Hepatocyte (in vitro differentiated cells): ENCODE data around the gene STK32A. TPM values are rescaled to one million over a fixed set of nuclear protein-coding genes. Genes with fewer than 3 reads are reported as not detected.

ENCODE experiments used
- DNase-seq: peaks from one replicate; pipeline ENCODE4 v3.0.0-alpha.2; 2016; ENCODE audit warnings: low spot score
- H2AFZ ChIP-seq: fragments of 200-600 bp; sonication (generic); 2 replicates; pipeline ENCODE4 v1.6.0; 2016; ENCODE audit warnings: antibody characterized with exemption, mild to moderate bottlenecking
- H3K27ac ChIP-seq: fragments of 200-600 bp; sonication (generic); 2 replicates; pipeline ENCODE4 v1.5.1; 2016; ENCODE audit warnings: mild to moderate bottlenecking
- H3K27me3 ChIP-seq: fragments of 200-600 bp; sonication (generic); 2 replicates; pipeline ENCODE4 v1.6.1; 2016
- H3K36me3 ChIP-seq: fragments of 200-600 bp; sonication (generic); replicated peaks from 2 replicates; pipeline ENCODE4 v1.5.1; 2016; ENCODE audit warnings: low read depth; ENCODE audit not compliant: insufficient read depth
- H3K4me1 ChIP-seq: fragments of 200-600 bp; sonication (generic); 2 replicates; pipeline ENCODE4 v1.5.1; 2016; ENCODE audit warnings: mild to moderate bottlenecking, moderate library complexity; ENCODE audit not compliant: insufficient read depth
- H3K4me2 ChIP-seq: fragments of 200-600 bp; sonication (generic); 2 replicates; pipeline ENCODE4 v1.6.0; 2016
- H3K4me3 ChIP-seq: fragments of 200-600 bp; sonication (generic); 2 replicates; pipeline ENCODE4 v1.5.1; 2016; ENCODE audit warnings: mild to moderate bottlenecking
- H3K79me2 ChIP-seq: fragments of 200-600 bp; sonication (generic); 2 replicates; pipeline ENCODE4 v1.6.0; 2017; ENCODE audit warnings: mild to moderate bottlenecking
- H3K9me2 ChIP-seq: fragments of 200-600 bp; sonication (generic); replicated peaks from 2 replicates; pipeline ENCODE4 v1.6.0; 2017; ENCODE audit warnings: mild to moderate bottlenecking; ENCODE audit not compliant: insufficient read depth
- H3K9me3 ChIP-seq: fragments of 200-600 bp; sonication (generic); 2 replicates; pipeline ENCODE4 v1.5.1; 2016; ENCODE audit warnings: low read depth, mild to moderate bottlenecking
- H4K20me1 ChIP-seq: fragments of 200-600 bp; sonication (generic); 2 replicates; pipeline ENCODE4 v1.6.0; 2016; ENCODE audit warnings: mild to moderate bottlenecking; ENCODE audit not compliant: insufficient read depth, poor library complexity, severe bottlenecking
- CTCF ChIP-seq: fragments of 200-600 bp; sonication (generic); IDR thresholded peaks from 2 replicates; pipeline ENCODE4 v1.5.1; 2016; ENCODE audit warnings: antibody characterized with exemption, mild to moderate bottlenecking; ENCODE audit not compliant: poor library complexity
- EZH2 ChIP-seq: fragments of 200-600 bp; sonication (generic); IDR thresholded peaks from 2 replicates; pipeline ENCODE4 v1.6.1; 2016; ENCODE audit warnings: antibody characterized with exemption, mild to moderate bottlenecking, borderline replicate concordance
- EZH2phosphoT487 ChIP-seq: fragments of 200-600 bp; sonication (generic); IDR thresholded peaks from one replicate; pipeline ENCODE4 v1.6.1; 2018; ENCODE audit warnings: antibody characterized with exemption, mild to moderate bottlenecking, low read depth, moderate library complexity; ENCODE audit not compliant: unreplicated experiment, severe bottlenecking
- WGBS: methylation state at CpG from one replicate; pipeline ENCODE4 v1.1.6; 2016; ENCODE audit warnings: low lambda C conversion rate; ENCODE audit errors: missing lambda C conversion rate; 5-methylcytosine and 5-hydroxymethylcytosine counted together
- polyA plus RNA-seq: library from polyadenylated mRNA; unstranded; fragments of >200 nt; fragmentation: Nextera tagmentation; extraction: Ambion mirVana; gene quantifications from 2 replicates; pipeline ENCODE4 v1.2.1, GENCODE V29; 2016
- total RNA-seq: library from RNA; depleted of rRNA; stranded (reverse); fragments of >200 nt; gene quantifications from 2 replicates; pipeline ENCODE4 v1.2.3, GENCODE V29; 2014

STK32A gene
- total and polyA plus RNA-seq, 2 experiments from 2014 or later, result 2.3 to 2.6 TPM

- no peak overlapping the region for H3K4me3 ChIP-seq
- no peaks in the 10 kb centered on the region for H3K27me3 ChIP-seq
- H3K9me3 ChIP-seq, result no peaks in the 10 kb centered on the region
- no peak overlapping the region for H2AFZ ChIP-seq
- WGBS, result 88% methylated on average over 7 of the region's 7 CpGs
- no peaks in the 10 kb centered on the region for H3K36me3 ChIP-seq
- TF ChIP-seq EZH2 (no peak), EZH2phosphoT487 (no peak), CTCF (no peak)
- H4K20me1 ChIP-seq, result no peaks in the 10 kb centered on the region
- H3K9me2 ChIP-seq, result no peaks in the 10 kb centered on the region
- H3K4me1 ChIP-seq, result no peaks in the 10 kb centered on the region
- no peak for DNase-seq
- H3K79me2 ChIP-seq, result no peaks in the 10 kb centered on the region
- no peak overlapping the region for H3K27ac ChIP-seq
- no peak overlapping the region for H3K4me2 ChIP-seq
Measured at GRCh38 chr5:147317978-147318684, 83.3 kb downstream of the STK32A start.

DNA sequence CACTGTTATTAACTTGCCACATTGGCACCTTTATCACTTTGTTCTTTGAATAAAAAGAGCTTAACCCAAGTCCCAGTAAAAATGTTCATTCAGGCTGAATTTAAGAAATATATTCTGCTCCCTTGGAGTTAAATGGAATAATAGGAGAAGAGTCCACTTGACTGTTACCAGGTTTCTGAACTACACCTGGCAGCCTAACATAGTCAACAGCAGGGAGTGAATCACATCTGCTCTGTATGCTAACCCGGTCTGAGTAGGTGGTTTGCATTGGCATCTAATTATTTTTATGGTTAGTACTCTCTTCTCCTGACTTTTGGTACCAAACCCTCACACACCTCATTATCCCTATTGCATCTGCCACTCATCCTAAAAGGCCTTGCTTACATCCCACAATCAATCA lies 86.7 kb downstream of the STK32A start:
- Histone ChIP-seq H3K27ac (no peak overlapping the region), H2AFZ (no peak overlapping the region), H3K4me1 (no peaks in the 10 kb centered on the region), H3K9me2 (no peaks in the 10 kb centered on the region), H3K27me3 (no peaks in the 10 kb centered on the region), H3K4me3 (no peak overlapping the region), H3K9me3 (no peaks in the 10 kb centered on the region), H3K79me2 (no peaks in the 10 kb centered on the region), H3K36me3 (no peaks in the 10 kb centered on the region), H3K4me2 (no peak overlapping the region), H4K20me1 (no peaks in the 10 kb centered on the region)
- no peak for TF ChIP-seq EZH2
- TF ChIP-seq EZH2phosphoT487, result no peak
- TF ChIP-seq CTCF, result no peak
- WGBS, result 94% methylated on average over 1 of the region's 1 CpG
- no peak for DNase-seq

DNA sequence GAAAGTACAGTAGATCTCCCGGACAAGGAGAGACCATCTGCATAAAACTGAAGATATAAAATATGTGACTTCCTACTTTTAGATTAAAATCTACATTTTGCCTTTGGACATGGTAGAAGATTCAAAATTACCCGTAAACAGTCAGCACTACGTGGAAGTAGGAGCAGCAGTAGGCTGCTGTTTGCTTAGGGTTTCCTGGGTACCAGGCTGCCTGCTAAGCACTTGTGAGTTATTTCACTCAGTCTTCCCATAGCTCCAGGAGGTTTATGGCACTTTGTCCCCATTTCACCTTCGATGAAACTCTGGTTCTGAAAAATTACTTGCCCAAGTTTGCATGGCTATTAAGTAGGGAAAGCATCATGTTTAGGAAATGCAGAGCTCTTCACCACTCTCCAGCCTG lies 92.6 kb downstream of the STK32A start:
- H3K9me3 ChIP-seq, result no peaks in the 10 kb centered on the region
- DNase-seq, result no peak
- no peak overlapping the region for H2AFZ ChIP-seq
- H3K27me3 ChIP-seq, result no peaks in the 10 kb centered on the region
- H4K20me1 ChIP-seq, result no peaks in the 10 kb centered on the region
- no peaks in the 10 kb centered on the region for H3K9me2 ChIP-seq
- no peaks in the 10 kb centered on the region for H3K36me3 ChIP-seq
- H3K4me1 ChIP-seq, result no peaks in the 10 kb centered on the region
- H3K79me2 ChIP-seq, result no peaks in the 10 kb centered on the region
- no peak overlapping the region for H3K4me2 ChIP-seq
- H3K27ac ChIP-seq, result no peak overlapping the region
- no peak overlapping the region for H3K4me3 ChIP-seq
- no peak for TF ChIP-seq CTCF
- TF ChIP-seq EZH2, result no peak
- no peak for TF ChIP-seq EZH2phosphoT487
- 74% methylated on average over 4 of the region's 4 CpGs for WGBS
